Neural cell (in vitro differentiated cells): ENCODE measurements around the gene PID1. TPM values are rescaled to one million over a fixed set of nuclear protein-coding genes. Genes with fewer than 3 reads are reported as not detected.

Experiments
- H2AFZ ChIP-seq: fragments of 200-600, 300-800 bp; sonication (generic), shearing (Covaris generic); 2 replicates; pipeline ENCODE4 v1.6.0; 2014; ENCODE audit warnings: low read depth, mild to moderate bottlenecking, antibody characterized with exemption, low read length, moderate library complexity
- H3F3A ChIP-seq: fragments of 200-600 bp; shearing (Covaris generic); 2 replicates; pipeline ENCODE4 v1.6.1; 2016; ENCODE audit warnings: mild to moderate bottlenecking, moderate library complexity, mixed read lengths, antibody characterized with exemption, low read length; ENCODE audit not compliant: insufficient read depth, poor library complexity, severe bottlenecking
- H3K27ac ChIP-seq: fragments of 200-600, 300-800 bp; sonication (generic), shearing (Covaris generic); 2 replicates; pipeline ENCODE4 v1.5.1; 2014; ENCODE audit warnings: mild to moderate bottlenecking, low read length, moderate library complexity
- H3K27me3 ChIP-seq: fragments of 300-800, 200-600 bp; sonication (generic), shearing (Covaris generic); 2 replicates; pipeline ENCODE4 v1.6.0; 2014; ENCODE audit warnings: mild to moderate bottlenecking, low read depth, low read length, moderate library complexity; ENCODE audit not compliant: insufficient read depth
- H3K36me3 ChIP-seq: fragments of 300-800, 200-600 bp; sonication (generic), shearing (Covaris generic); 2 replicates; pipeline ENCODE4 v1.5.1; 2014; ENCODE audit warnings: mild to moderate bottlenecking, antibody characterized with exemption, low read length, moderate library complexity; ENCODE audit not compliant: insufficient read depth
- H3K4me2 ChIP-seq: fragments of 300-800, 200-600 bp; sonication (generic), shearing (Covaris generic); 2 replicates; pipeline ENCODE4 v1.6.0; 2014; ENCODE audit warnings: mild to moderate bottlenecking, low read length
- H3K4me3 ChIP-seq: fragments of 300-800, 200-600 bp; sonication (generic), shearing (Covaris generic); 2 replicates; pipeline ENCODE4 v1.5.1; 2014; ENCODE audit warnings: mild to moderate bottlenecking, low read length, moderate library complexity
- H3K79me2 ChIP-seq: fragments of 200-600 bp; shearing (Covaris generic); replicated peaks from 2 replicates; pipeline ENCODE4 v1.6.0; 2014; ENCODE audit warnings: mild to moderate bottlenecking, low read length, moderate library complexity; ENCODE audit not compliant: insufficient read depth
- H3K9ac ChIP-seq: fragments of 300-800, 200-600 bp; sonication (generic), shearing (Covaris generic); 2 replicates; pipeline ENCODE4 v1.6.1; 2016; ENCODE audit warnings: mild to moderate bottlenecking, low read length, mixed read lengths
- H3K9me2 ChIP-seq: fragments of 200-600 bp; shearing (Covaris generic); 2 replicates; pipeline ENCODE4 v1.6.1; 2016; ENCODE audit warnings: mild to moderate bottlenecking, low read length, mixed read lengths; ENCODE audit not compliant: insufficient read depth
- H3K9me3 ChIP-seq: fragments of 200-600, 300-800 bp; sonication (generic), shearing (Covaris generic); 2 replicates; pipeline ENCODE4 v1.6.1; 2016; ENCODE audit warnings: mild to moderate bottlenecking, mixed run types, low read length, moderate library complexity, mixed read lengths
- H4K20me1 ChIP-seq: fragments of 200-600 bp; shearing (Covaris generic); 2 replicates; pipeline ENCODE4 v1.6.1; 2016; ENCODE audit warnings: mild to moderate bottlenecking, mixed run types; ENCODE audit not compliant: insufficient read depth
- EP300 ChIP-seq: fragments of 450-650 bp; conservative IDR thresholded peaks from 2 replicates; pipeline ENCODE4 v1.6.1; 2014; ENCODE audit warnings: antibody characterized with exemption, mild to moderate bottlenecking, moderate library complexity; ENCODE audit not compliant: poor library complexity, severe bottlenecking
- EZH2 ChIP-seq: fragments of 200-600, 300-800 bp; shearing (Covaris generic), sonication (generic); IDR thresholded peaks from 2 replicates; pipeline ENCODE4 v1.6.1; 2014; ENCODE audit warnings: antibody characterized with exemption, low read length, borderline replicate concordance, mild to moderate bottlenecking; ENCODE audit not compliant: insufficient read depth, poor library complexity, severe bottlenecking
- MXI1 ChIP-seq: fragments of 450-650 bp; conservative IDR thresholded peaks from 2 replicates; pipeline ENCODE4 v1.6.1; 2014; ENCODE audit warnings: antibody characterized with exemption, mild to moderate bottlenecking; ENCODE audit not compliant: poor library complexity, severe bottlenecking
- POLR2AphosphoS5 ChIP-seq: IDR thresholded peaks from 2 replicates; pipeline ENCODE4 v1.6.1; 2012
- RAD21 ChIP-seq: fragments of 450-650 bp; conservative IDR thresholded peaks from 2 replicates; pipeline ENCODE4 v1.6.1; 2014; ENCODE audit warnings: antibody characterized with exemption, mild to moderate bottlenecking, moderate library complexity
- SMC3 ChIP-seq: fragments of 450-650 bp; conservative IDR thresholded peaks from 2 replicates; pipeline ENCODE4 v1.6.1; 2014; ENCODE audit warnings: antibody characterized with exemption, mild to moderate bottlenecking, moderate library complexity; ENCODE audit not compliant: poor library complexity
- TAF1 ChIP-seq: IDR thresholded peaks from 2 replicates; pipeline ENCODE4 v1.6.1; 2012; ENCODE audit warnings: low read depth
- polyA plus RNA-seq: library from polyadenylated mRNA; depleted of rRNA; stranded (reverse); fragments of >200 nt; gene quantifications from 2 replicates; pipeline ENCODE4 v1.2.3, GENCODE V29; 2014
- TF ChIP-seq, protein P1 (sequence below): fragments of 450-650 bp; IDR thresholded peaks from 2 replicates; pipeline ENCODE4 v1.5.1; 2014; ENCODE audit warnings: antibody characterized with exemption, mild to moderate bottlenecking, moderate library complexity; ENCODE audit not compliant: poor library complexity, severe bottlenecking
- TF ChIP-seq, protein P2 (sequence below): IDR thresholded peaks from 2 replicates; pipeline ENCODE4 v1.6.1; 2012; ENCODE audit warnings: borderline replicate concordance

PID1 gene
- polyA plus RNA-seq, 1 donor from 2014 or later = 11.0 TPM

DNA sequence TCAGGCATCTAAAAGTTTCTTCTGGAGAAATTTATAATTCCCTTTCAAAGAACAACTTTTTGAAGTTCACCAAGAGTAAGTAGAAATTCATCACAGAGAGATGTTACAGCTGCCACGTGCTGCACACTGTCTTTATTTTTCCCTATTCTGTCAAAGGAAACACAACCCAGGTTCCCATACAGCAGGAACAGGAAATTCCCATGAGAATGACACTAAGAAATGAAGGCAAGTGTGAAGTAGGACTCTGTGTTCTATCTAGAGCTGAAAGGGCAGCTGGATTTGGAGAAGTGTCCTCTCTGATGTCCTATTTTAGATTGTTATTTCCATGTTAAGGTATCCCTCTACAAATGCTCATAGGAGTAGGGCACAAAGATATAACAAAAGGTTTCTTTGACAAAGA, 58.8 kb downstream of the PID1 start:
- Histone ChIP-seq H3K27ac (no peak overlapping the region), H3K79me2 (no peaks in the 10 kb centered on the region), H3K9ac (no peak overlapping the region), H3K4me2 (no peak overlapping the region), H3K9me2 (no peaks in the 10 kb centered on the region), H3K27me3 (no peaks in the 10 kb centered on the region), H4K20me1 (no peaks in the 10 kb centered on the region), H2AFZ (no peak overlapping the region), H3K36me3 (no peaks in the 10 kb centered on the region), H3K9me3 (no peaks in the 10 kb centered on the region), H3F3A (no peaks in the 10 kb centered on the region), H3K4me3 (no peak overlapping the region)
- TF ChIP-seq, protein P1, sequence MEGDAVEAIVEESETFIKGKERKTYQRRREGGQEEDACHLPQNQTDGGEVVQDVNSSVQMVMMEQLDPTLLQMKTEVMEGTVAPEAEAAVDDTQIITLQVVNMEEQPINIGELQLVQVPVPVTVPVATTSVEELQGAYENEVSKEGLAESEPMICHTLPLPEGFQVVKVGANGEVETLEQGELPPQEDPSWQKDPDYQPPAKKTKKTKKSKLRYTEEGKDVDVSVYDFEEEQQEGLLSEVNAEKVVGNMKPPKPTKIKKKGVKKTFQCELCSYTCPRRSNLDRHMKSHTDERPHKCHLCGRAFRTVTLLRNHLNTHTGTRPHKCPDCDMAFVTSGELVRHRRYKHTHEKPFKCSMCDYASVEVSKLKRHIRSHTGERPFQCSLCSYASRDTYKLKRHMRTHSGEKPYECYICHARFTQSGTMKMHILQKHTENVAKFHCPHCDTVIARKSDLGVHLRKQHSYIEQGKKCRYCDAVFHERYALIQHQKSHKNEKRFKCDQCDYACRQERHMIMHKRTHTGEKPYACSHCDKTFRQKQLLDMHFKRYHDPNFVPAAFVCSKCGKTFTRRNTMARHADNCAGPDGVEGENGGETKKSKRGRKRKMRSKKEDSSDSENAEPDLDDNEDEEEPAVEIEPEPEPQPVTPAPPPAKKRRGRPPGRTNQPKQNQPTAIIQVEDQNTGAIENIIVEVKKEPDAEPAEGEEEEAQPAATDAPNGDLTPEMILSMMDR = no peak
- no peak for TF ChIP-seq EP300
- TF ChIP-seq, protein P2, sequence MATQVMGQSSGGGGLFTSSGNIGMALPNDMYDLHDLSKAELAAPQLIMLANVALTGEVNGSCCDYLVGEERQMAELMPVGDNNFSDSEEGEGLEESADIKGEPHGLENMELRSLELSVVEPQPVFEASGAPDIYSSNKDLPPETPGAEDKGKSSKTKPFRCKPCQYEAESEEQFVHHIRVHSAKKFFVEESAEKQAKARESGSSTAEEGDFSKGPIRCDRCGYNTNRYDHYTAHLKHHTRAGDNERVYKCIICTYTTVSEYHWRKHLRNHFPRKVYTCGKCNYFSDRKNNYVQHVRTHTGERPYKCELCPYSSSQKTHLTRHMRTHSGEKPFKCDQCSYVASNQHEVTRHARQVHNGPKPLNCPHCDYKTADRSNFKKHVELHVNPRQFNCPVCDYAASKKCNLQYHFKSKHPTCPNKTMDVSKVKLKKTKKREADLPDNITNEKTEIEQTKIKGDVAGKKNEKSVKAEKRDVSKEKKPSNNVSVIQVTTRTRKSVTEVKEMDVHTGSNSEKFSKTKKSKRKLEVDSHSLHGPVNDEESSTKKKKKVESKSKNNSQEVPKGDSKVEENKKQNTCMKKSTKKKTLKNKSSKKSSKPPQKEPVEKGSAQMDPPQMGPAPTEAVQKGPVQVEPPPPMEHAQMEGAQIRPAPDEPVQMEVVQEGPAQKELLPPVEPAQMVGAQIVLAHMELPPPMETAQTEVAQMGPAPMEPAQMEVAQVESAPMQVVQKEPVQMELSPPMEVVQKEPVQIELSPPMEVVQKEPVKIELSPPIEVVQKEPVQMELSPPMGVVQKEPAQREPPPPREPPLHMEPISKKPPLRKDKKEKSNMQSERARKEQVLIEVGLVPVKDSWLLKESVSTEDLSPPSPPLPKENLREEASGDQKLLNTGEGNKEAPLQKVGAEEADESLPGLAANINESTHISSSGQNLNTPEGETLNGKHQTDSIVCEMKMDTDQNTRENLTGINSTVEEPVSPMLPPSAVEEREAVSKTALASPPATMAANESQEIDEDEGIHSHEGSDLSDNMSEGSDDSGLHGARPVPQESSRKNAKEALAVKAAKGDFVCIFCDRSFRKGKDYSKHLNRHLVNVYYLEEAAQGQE = no peak
- TF ChIP-seq RAD21 = no peak
- no peak for TF ChIP-seq EZH2
- no peak for TF ChIP-seq MXI1
- TF ChIP-seq TAF1 = no peak
- TF ChIP-seq SMC3 = no peak

DNA sequence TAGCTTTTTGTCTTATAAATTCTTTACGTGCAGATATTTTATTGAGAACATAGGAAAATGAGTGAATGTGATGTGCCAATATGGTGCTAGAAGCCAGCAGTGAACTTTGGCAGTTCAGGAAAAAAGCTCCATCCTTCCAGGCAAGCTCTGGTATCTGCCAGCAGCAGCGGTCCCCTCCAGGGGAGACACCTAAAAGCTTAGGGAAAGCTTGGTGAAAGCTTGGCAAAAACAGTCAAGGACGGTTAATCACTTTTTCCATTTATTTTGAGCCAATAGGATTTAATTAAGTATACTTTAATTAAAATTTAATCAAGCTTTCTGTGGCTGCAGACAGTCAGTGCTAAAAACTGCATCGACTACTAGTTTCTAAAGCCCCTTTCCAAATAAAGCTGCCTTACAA, 60.4 kb downstream of the PID1 start:
- no peak overlapping the region for H3K9ac ChIP-seq
- H3K9me2 ChIP-seq = no peaks in the 10 kb centered on the region
- no peaks in the 10 kb centered on the region for H4K20me1 ChIP-seq
- H3K27me3 ChIP-seq = no peaks in the 10 kb centered on the region
- no peak overlapping the region for H3K27ac ChIP-seq
- H3K9me3 ChIP-seq = no peaks in the 10 kb centered on the region
- no peaks in the 10 kb centered on the region for H3K79me2 ChIP-seq
- H3K4me3 ChIP-seq = no peak overlapping the region
- no peaks in the 10 kb centered on the region for H3F3A ChIP-seq
- no peaks in the 10 kb centered on the region for H3K36me3 ChIP-seq
- no peak overlapping the region for H2AFZ ChIP-seq
- no peak overlapping the region for H3K4me2 ChIP-seq
- TF ChIP-seq MXI1 (no peak), SMC3 (no peak), POLR2AphosphoS5 (no peak), EZH2 (no peak), TAF1 (no peak), RAD21 (no peak), EP300 (no peak)
- TF ChIP-seq, protein P2 = no peak
- TF ChIP-seq, protein P1 = no peak
